Hematopoietic multipotent progenitor cell treated with erythropoietin and hydrocortisone succinate and interleukin-3 and kit ligand, for 17 days (in vitro differentiated cells): ENCODE data around the gene BBC3.
"Not testable (repeated sequence)": the region's sequence is repeated elsewhere in the genome, so short reads cannot be mapped to it uniquely, and the experiment has no call there.

Experiments used
- DNase-seq: peaks from one replicate; pipeline ENCODE4 v3.0.0-alpha.2; 2015; ENCODE audit warnings: low spot score

BBC3 gene, protein sequence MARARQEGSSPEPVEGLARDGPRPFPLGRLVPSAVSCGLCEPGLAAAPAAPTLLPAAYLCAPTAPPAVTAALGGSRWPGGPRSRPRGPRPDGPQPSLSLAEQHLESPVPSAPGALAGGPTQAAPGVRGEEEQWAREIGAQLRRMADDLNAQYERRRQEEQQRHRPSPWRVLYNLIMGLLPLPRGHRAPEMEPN

DNA sequence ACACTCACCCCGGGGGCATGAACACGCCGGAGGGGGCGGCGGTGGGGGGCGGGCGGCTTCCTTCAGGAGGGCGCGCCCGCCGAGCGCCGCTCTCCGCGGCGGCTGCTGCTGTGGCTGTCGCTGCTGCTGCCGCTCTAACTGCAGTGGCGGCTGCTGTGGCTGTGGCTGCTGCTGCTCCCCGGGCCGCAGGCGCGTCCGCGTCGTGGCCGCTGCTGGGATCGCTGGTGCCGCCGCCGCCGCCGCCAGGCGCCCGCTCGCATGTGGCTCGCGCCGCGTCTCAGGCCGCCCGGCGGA lies at the start of gene BBC3:
TSS of gene BBC3 (minus strand) at position 279 of the 294 bp plus-strand sequence. CDS start 2,768 bp downstream, outside the sequence.
- DNase-seq, result no peak

- peak; percentile 64 for DNase-seq
Observed at GRCh38 chr19:47280183-47280797, 49.3 kb upstream of the BBC3 start.

GRCh38 chr19:47276513-47276912 lies 45.5 kb upstream of the BBC3 start:
- DNase-seq, result not testable (repeated sequence)

- no peak for DNase-seq
Observed at GRCh38 chr19:47275791-47276461, 44.9 kb upstream of the BBC3 start.

DNA sequence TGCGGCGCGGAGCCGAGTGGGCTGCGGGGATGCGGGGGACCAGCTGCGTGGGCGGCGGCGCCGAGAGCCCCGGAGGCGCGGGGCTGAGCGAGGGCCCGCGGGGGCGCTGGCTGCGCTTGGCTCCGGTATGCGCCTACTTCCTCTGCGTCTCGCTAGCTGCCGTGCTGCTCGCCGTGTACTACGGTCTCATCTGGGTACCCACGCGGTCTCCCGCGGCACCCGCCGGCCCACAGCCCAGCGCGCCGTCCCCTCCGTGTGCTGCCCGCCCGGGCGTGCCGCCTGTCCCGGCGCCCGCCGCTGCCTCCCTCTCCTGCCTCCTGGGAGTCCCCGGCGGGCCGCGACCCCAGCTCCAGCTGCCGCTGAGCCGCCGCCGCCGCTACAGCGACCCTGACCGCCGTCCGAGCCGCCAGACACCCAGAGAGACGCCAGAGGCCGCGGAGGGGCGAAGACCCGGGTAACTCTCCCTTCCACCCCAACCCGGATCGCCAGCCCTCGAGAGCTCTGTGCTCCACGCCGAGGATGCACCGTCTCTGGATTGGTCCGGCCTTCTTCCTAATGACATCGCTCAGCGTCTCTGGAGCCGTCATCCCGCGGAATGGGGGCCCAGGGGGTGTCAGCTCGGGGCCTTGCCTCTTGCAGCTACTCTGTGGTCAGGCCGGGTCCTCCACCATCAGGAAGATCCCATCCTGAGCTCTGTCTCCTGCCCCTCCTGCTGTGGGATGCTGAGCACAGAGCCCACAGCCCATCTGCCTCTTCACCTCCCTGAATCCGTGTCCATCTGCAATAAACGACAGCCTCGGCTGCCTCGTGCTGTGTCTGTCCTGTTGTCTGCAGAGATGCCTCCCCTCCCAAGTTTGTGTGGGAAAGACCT lies 44.1 kb upstream of the BBC3 start:
- DNase-seq, result no peak

DNA sequence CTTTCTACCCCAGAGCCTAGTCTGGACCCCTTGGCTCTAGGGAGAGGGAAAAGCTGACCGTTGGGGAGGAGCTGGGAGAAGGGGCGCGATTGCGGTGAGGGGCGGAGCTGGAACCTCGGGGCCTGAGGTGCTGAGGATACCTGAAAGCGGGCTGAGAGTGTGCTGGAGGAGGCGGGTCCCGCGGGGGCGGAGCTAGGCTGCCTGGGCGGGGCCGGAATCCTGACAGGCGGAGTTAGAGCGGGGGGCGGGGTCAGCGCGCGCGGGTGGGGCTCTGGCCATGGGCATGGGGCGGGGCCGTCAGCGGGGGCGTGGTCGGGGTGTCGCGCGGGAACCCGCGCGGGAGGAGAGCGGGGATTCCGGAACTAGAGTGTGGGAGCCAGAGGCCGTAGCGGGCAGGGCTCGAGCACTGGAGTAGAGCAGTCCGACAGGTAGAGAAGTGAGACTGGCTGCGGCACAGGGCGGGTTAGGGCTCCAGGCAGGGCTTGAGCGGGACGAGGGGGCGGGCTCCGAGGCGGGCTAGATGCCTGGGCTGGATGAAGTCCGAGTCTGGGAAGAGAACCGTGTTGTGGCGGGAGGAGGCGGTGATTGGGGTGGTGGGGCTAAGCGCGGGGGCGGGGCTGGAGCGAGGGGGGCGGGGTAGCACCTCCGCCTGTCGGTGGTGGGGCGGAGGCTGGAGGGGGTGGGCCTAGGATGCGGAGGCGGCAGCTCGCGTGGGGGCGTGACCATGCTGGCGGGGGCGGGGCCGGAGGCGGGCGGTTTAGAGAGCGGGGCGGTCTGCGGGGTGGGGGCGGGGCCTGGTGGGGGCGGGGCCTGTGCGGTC lies 43.3 kb upstream of the BBC3 start, which contains the start of gene INAFM1:
TSS of gene INAFM1 (plus strand) at position 815 of the 820 bp plus-strand sequence. CDS start 35 bp downstream, outside the sequence.
- peak; percentile 92 for DNase-seq

- DNase-seq, result peak; percentile 71
Observed at GRCh38 chr19:47273313-47274070, 42.5 kb upstream of the BBC3 start.

DNA sequence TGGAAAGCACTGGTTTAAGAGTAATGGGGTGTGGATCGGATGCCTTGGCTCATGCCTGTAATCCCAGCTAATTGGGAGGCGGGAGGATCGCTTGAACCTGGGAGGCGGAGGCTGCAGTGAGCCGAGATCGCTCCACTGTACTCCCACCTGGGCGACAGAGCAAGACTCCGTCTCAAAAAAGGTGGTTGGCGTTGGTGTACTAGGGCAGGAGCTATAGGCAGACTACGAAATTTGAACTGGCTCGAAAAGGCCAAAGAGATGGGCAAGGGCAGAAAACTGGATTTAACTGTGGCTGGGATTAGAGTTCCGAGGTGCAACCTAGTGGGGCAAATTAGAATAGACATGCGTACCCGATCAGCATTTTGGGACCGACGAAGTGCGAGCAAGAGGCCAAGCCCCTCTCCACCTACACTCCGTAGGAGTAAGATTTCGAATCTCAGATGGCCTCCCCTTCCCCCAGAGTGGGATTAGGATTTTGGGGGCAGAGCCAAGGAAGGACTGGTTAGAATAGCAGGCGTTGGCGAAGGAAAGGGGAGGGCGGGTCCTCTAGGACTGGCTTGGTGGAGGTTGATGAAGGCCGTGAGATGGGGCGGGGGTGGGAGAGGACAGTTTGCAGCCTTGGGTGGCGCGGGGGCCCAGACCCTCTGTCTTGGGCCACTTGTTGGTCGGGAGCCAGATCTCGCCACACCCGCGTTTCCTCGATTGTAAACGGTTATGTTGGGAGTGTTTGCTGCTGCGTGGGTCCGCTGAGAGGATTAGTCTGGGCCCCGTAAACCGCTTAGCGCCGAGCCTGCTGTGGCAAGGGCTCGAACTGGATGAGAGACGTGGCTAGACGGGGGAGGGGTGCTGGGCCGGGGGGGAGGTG lies 41.7 kb upstream of the BBC3 start:
- no peak for DNase-seq

- DNase-seq, result no peak
Observed at GRCh38 chr19:47271949-47272348, 41.0 kb upstream of the BBC3 start.

DNA sequence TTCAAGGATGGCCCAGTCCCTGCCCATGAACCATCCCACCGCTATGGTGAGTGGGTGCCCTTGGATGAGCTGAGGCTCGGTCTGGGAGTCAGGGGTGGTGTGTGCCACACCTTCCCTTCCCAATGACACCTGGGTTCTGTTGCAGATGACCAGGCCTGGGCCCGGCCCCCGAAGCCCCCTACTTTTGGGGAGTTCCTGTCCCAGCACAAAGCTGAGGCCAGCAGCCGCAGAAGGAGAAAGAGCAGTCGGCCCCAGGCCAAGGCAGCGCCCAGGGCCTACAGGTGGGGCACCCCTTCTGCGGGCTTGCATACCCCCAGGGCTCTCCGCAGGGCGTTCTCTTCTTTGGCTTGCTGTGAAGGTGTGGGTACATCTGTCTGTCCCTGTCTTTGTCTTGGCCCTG lies 39.4 kb upstream of the BBC3 start:
- DNase-seq, result no peak

GRCh38 chr19:47269596-47269995 lies 38.6 kb upstream of the BBC3 start:
- DNase-seq, result no peak

GRCh38 chr19:47268028-47268427 lies 37.0 kb upstream of the BBC3 start:
- no peak for DNase-seq

GRCh38 chr19:47267350-47267759 lies 36.4 kb upstream of the BBC3 start:
- no peak for DNase-seq

DNA sequence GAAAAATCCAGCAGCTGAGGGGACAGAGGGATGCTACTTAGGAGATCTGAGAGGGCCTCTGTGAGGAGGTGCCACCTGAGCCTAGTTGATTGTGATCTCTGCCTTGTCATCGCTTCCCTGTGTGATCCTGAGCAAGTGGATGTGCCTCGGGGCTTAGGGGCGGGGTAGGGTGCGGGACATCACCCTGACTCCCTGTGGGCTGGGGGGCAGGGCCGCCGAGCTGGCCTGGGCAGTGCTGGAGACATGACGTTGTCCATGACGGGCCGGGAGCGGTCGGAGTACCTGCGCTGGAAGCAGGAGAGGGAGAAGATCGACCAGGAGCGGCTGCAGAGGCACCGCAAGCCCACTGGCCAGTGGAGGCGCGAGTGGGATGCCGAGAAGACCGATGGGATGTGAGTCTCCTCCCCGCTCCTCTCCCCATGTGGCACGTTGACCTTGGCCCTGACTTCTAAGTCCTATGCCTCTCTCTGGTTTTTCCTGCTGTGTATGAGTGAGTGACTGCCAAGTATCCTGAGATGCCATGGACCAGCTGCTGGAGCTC lies 35.5 kb upstream of the BBC3 start:
- no peak for DNase-seq

- no peak for DNase-seq
Observed at GRCh38 chr19:47264629-47265028, 33.6 kb upstream of the BBC3 start.

- DNase-seq, result not testable (repeated sequence)
Observed at GRCh38 chr19:47261946-47262793, 31.2 kb upstream of the BBC3 start.

DNA sequence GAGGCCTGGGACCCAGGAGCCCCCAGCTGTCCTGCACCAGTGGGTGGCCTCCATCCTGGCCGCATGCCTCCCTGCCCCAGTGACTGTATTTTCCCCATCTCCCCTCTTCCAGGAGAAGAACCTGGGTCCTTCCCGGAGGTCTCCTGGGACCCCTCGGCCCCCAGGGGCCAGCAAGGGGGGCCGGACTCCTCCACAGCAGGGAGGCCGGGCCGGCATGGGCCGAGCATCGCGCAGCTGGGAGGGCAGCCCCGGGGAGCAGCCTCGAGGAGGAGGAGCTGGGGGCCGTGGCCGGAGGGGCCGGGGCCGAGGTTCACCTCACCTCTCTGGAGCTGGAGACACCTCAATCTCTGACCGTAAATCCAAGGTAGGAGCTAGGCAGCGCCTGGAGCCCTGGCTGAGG lies 29.5 kb upstream of the BBC3 start:
- DNase-seq, result no peak

GRCh38 chr19:47258895-47259555 lies 28.0 kb upstream of the BBC3 start:
- DNase-seq, result no peak
